Liver (tissue), 3 donors: Measurements from ENCODE around the gene ZNF618.

Experiments
- GABPA ChIP-seq, 2 donors: IDR thresholded peaks in 1 of 2; conservative IDR thresholded peaks in 1 of 2; 2 replicates each; pipeline ENCODE4 v1.6.1; 2016; ENCODE audit warnings: antibody characterized with exemption in 2 of 2, mild to moderate bottlenecking in 1 of 2, moderate library complexity in 1 of 2
- SP1 ChIP-seq: IDR thresholded peaks from 2 replicates; pipeline ENCODE4 v1.6.1; 2018; ENCODE audit warnings: antibody characterized with exemption, mild to moderate bottlenecking
- YY1 ChIP-seq: IDR thresholded peaks from 2 replicates; pipeline ENCODE4 v1.6.1; 2016; ENCODE audit warnings: antibody characterized with exemption, mild to moderate bottlenecking
- TF ChIP-seq, protein P1 (sequence below): fragments of 150-350 bp; IDR thresholded peaks from 2 replicates; pipeline ENCODE4 v1.5.1; 2017; ENCODE audit warnings: improper control_type of control experiment, low read depth, low read length; ENCODE audit not compliant: missing input control
- donor health status: healthy.
- donor health status: healthy.

GRCh38 chr9:114056527-114056926 is 180.4 kb downstream of the ZNF618 start:
- TF ChIP-seq SP1 (no peak), YY1 (no peak), GABPA (IDR thresholded peaks at IDR 0.05 in 1 of 2, conservative IDR thresholded peaks at IDR 0.05 in 1 of 2) (no peak)
- TF ChIP-seq, protein P1, sequence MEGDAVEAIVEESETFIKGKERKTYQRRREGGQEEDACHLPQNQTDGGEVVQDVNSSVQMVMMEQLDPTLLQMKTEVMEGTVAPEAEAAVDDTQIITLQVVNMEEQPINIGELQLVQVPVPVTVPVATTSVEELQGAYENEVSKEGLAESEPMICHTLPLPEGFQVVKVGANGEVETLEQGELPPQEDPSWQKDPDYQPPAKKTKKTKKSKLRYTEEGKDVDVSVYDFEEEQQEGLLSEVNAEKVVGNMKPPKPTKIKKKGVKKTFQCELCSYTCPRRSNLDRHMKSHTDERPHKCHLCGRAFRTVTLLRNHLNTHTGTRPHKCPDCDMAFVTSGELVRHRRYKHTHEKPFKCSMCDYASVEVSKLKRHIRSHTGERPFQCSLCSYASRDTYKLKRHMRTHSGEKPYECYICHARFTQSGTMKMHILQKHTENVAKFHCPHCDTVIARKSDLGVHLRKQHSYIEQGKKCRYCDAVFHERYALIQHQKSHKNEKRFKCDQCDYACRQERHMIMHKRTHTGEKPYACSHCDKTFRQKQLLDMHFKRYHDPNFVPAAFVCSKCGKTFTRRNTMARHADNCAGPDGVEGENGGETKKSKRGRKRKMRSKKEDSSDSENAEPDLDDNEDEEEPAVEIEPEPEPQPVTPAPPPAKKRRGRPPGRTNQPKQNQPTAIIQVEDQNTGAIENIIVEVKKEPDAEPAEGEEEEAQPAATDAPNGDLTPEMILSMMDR = no peak
